ENCODE measurements around the gene CLEC4G.

CLEC4G gene

GRCh38 chr19:7718668-7719067, 13.2 kb downstream of the CLEC4G start:
- in situ Hi-C loops (cut with MboI; ENCODE audit: low pct_unique_long_range_greater_than_20kb, low sequenced_read_pairs, unreplicated experiment): no loop called here
- no peak for DNase-seq (ENCODE audit: low spot score)
- TF ChIP-seq CTCF (IDR thresholded peaks at IDR 0.05; ENCODE audit: extremely low read depth, insufficient read depth, missing control alignments): no peak

GRCh38 chr19:7716762-7717161, 15.1 kb downstream of the CLEC4G start:
- no peak for TF ChIP-seq CTCF (IDR thresholded peaks at IDR 0.05; ENCODE audit: extremely low read depth, insufficient read depth, missing control alignments)
- no peak for DNase-seq (ENCODE audit: low spot score)
- in situ Hi-C loops (cut with MboI; ENCODE audit: low pct_unique_long_range_greater_than_20kb, low sequenced_read_pairs, unreplicated experiment): no loop called here

- no peak for DNase-seq (ENCODE audit: low spot score)
- no peak for TF ChIP-seq CTCF (IDR thresholded peaks at IDR 0.05; ENCODE audit: extremely low read depth, insufficient read depth, missing control alignments)
- in situ Hi-C loops (cut with MboI; ENCODE audit: low pct_unique_long_range_greater_than_20kb, low sequenced_read_pairs, unreplicated experiment): no loop called here
Observed at GRCh38 chr19:7715671-7716070, 16.2 kb downstream of the CLEC4G start.

- no peak for DNase-seq (ENCODE audit: low spot score)
- in situ Hi-C loops (cut with MboI; ENCODE audit: low pct_unique_long_range_greater_than_20kb, low sequenced_read_pairs, unreplicated experiment): no loop called here
- no peak for TF ChIP-seq CTCF (IDR thresholded peaks at IDR 0.05; ENCODE audit: extremely low read depth, insufficient read depth, missing control alignments)
Observed at GRCh38 chr19:7710616-7711015, 21.3 kb downstream of the CLEC4G start.

GRCh38 chr19:7709932-7710460, 21.9 kb downstream of the CLEC4G start:
- in situ Hi-C loops (cut with MboI; ENCODE audit: low pct_unique_long_range_greater_than_20kb, low sequenced_read_pairs, unreplicated experiment): loop anchor here (10.0 kb wide), 1 partner anchor 85 kb away; no protein-coding TSS in a partner anchor
- no peak for DNase-seq (ENCODE audit: low spot score)
- TF ChIP-seq CTCF (IDR thresholded peaks at IDR 0.05; ENCODE audit: extremely low read depth, insufficient read depth, missing control alignments): no peak

GRCh38 chr19:7706955-7707456, 24.9 kb downstream of the CLEC4G start:
- in situ Hi-C loops (cut with MboI; ENCODE audit: low pct_unique_long_range_greater_than_20kb, low sequenced_read_pairs, unreplicated experiment): loop anchor here (10.0 kb wide), 1 partner anchor 88 kb away; no protein-coding TSS in a partner anchor
- no peak for DNase-seq (ENCODE audit: low spot score)
- TF ChIP-seq CTCF (IDR thresholded peaks at IDR 0.05; ENCODE audit: extremely low read depth, insufficient read depth, missing control alignments): no peak

All from GM13977 (cell line).